Naive thymus-derived CD4-positive, alpha-beta T cell (primary cell): ENCODE results near the gene SNRK. TPM values are rescaled to one million over a fixed set of nuclear protein-coding genes. Genes with fewer than 3 reads are reported as not detected.

Source experiments
- ATAC-seq: fragments of 150-1000 bp; cut with Tn5 transposase; 2 replicates; pipeline ENCODE4 v1.10.0; 2021; ENCODE audit warnings: mild to moderate bottlenecking, moderate library complexity
- CTCF ChIA-PET: fragments of 350-600 bp; sonication (Branson Sonifier 250); formaldehyde crosslinking; loops from one replicate; lab custom pipeline; 2021; ENCODE audit warnings: antibody characterized with exemption; lab: Charles Lee
- POLR2A ChIA-PET: fragments of 350-600 bp; sonication (Branson Sonifier 250); formaldehyde crosslinking; loops from one replicate; lab custom pipeline; 2021; ENCODE audit warnings: antibody characterized with exemption, inconsistent platforms; lab: Charles Lee
- DNase-seq, 9 donors: peaks; one replicate each; pipeline versions ENCODE4 v3.0.0 to v3.0.0-alpha.2; 2020 to 2022; ENCODE audit warnings: mixed read lengths in 1 of 9
- H3K27ac ChIP-seq: one replicate; pipeline ENCODE4 v1.7.0; 2013; ENCODE audit warnings: mild to moderate bottlenecking, low read depth, low read length, moderate library complexity
- H3K27me3 ChIP-seq, 2 donors: one replicate each; pipeline ENCODE4 v1.7.0; 2013; ENCODE audit warnings: low read length in 2 of 2, mild to moderate bottlenecking in 2 of 2, moderate library complexity in 2 of 2; ENCODE audit not compliant: control insufficient read depth in 2 of 2, insufficient read depth in 2 of 2
- H3K36me3 ChIP-seq, 3 experiments: 1 replicate in 2 of 3; 2 replicates in 1 of 3; pipeline ENCODE4 v1.7.0; 2013; ENCODE audit warnings: low read length in 3 of 3, mild to moderate bottlenecking in 3 of 3, moderate library complexity in 1 of 3; ENCODE audit not compliant: insufficient read depth in 3 of 3, control insufficient read depth in 2 of 3
- H3K4me1 ChIP-seq, 2 donors: one replicate each; pipeline ENCODE4 v1.7.0; 2013; ENCODE audit warnings: low read length in 2 of 2, mild to moderate bottlenecking in 2 of 2, moderate library complexity in 1 of 2; ENCODE audit not compliant: control insufficient read depth in 2 of 2, insufficient read depth in 2 of 2
- H3K4me3 ChIP-seq: 2 replicates; pipeline ENCODE4 v1.7.0; 2013; ENCODE audit warnings: mild to moderate bottlenecking, low read length
- H3K9me3 ChIP-seq, 3 experiments: 1 replicate in 2 of 3; 2 replicates in 1 of 3; pipeline ENCODE4 v1.7.0; 2013; ENCODE audit warnings: low read length in 3 of 3; ENCODE audit not compliant: control insufficient read depth in 2 of 3
- H3K27ac Mint-ChIP-seq, 9 donors: one replicate each; pipeline ENCODE4 v1.8.0; 2020 to 2022; ENCODE audit warnings: mixed read lengths in 9 of 9, mild to moderate bottlenecking in 8 of 9, moderate library complexity in 5 of 9, inconsistent platforms in 2 of 9
- H3K27me3 Mint-ChIP-seq, 5 donors: one replicate each; pipeline ENCODE4 v1.8.0; 2021 to 2022; ENCODE audit warnings: mixed read lengths in 5 of 5, mild to moderate bottlenecking in 1 of 5
- H3K36me3 Mint-ChIP-seq, 5 donors: one replicate each; pipeline ENCODE4 v1.8.0; 2020 to 2022; ENCODE audit warnings: mixed read lengths in 5 of 5, mild to moderate bottlenecking in 3 of 5, inconsistent platforms in 1 of 5
- H3K4me1 Mint-ChIP-seq, 7 donors: one replicate each; pipeline ENCODE4 v1.8.0; 2020 to 2022; ENCODE audit warnings: mixed read lengths in 7 of 7, mild to moderate bottlenecking in 3 of 7, inconsistent platforms in 1 of 7
- H3K4me3 Mint-ChIP-seq, 10 donors: one replicate each; pipeline ENCODE4 v1.8.0; 2020 to 2022; ENCODE audit warnings: mild to moderate bottlenecking in 10 of 10, mixed read lengths in 10 of 10, moderate library complexity in 6 of 10, inconsistent platforms in 2 of 10
- H3K9me3 Mint-ChIP-seq, 11 donors: one replicate each; pipeline ENCODE4 v1.8.0; 2020 to 2022; ENCODE audit warnings: mixed read lengths in 11 of 11, mild to moderate bottlenecking in 4 of 11, inconsistent platforms in 1 of 11, moderate library complexity in 1 of 11
- intact Hi-C, 2 donors: fragments of 100-400 bp; cut with micrococcal nuclease; formaldehyde crosslinking; loops; one replicate each; pipeline ENCODE4 v1.15.1; 2023
- polyA plus RNA-seq, 2 donors: library from polyadenylated mRNA; unstranded; fragments of 300-500 nt; fragmentation: Illumina TruSeq; gene quantifications; one replicate each; pipeline ENCODE4 v1.2.3, GENCODE V29; 2021
- total RNA-seq, 6 experiments: library from RNA in 5 of 6; stranded (reverse) in 5 of 6; gene quantifications; 1 replicate in 5 of 6; 2 replicates in 1 of 6; pipeline ENCODE4 v1.2.3 and lab custom pipeline; 2021 to 2026

The SNRK gene
- total and polyA plus RNA-seq, 7 experiments from 2014 or later, result 63.4 to 176 (median 115) TPM

DNA sequence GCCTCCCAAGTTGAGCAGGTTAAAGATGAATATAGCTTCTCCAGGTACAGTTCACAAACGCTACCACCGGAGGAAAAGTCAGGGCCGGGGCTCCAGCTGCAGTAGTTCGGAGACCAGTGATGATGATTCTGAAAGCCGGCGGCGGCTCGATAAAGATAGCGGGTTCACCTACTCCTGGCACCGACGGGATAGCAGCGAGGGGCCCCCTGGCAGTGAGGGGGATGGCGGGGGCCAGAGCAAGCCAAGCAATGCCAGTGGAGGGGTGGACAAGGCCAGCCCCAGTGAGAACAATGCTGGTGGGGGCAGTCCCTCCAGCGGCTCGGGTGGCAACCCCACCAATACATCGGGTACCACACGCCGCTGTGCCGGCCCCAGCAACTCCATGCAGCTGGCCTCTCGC is 61.4 kb downstream of the SNRK start:
- Histone ChIP-seq H3K27ac (no peak overlapping the region), H3K4me1 (peaks cover 63 to 68% of the 10 kb centered on the region in 2 donors), H3K36me3 (peaks cover 10 to 69% (median 31%) of the 10 kb centered on the region in 3 experiments), H3K27me3 (no peaks in the 10 kb centered on the region), H3K9me3 (peaks cover 0 to 18% (median 0%) of the 10 kb centered on the region in 3 experiments), H3K4me3 (no peak overlapping the region)
- peaks cover 8 to 34% (median 19%) of the 10 kb centered on the region in 11 donors for H3K9me3 Mint-ChIP-seq
- ChIA-PET CTCF (interaction anchor here (1.4 to 3.2 kb wide), 2 partner anchors 27 to 186 kb away, joined by 3 to 12 read pairs; no protein-coding TSS in a partner anchor), POLR2A (interaction anchor here (0.6 to 3.5 kb wide), 9 partner anchors 13 to 185 kb away, joined by 3 to 14 read pairs (median 5); partner anchors contain the start of gene SNRK)
- ATAC-seq (no peak), DNase-seq (peak in 1 of 9 donors; percentile 5)
- peak overlapping the region in 8 of 10 donors; percentile 66 to 80 (median 73) for H3K4me3 Mint-ChIP-seq
- H3K27me3 Mint-ChIP-seq, result no peaks in the 10 kb centered on the region
- intact Hi-C loops, result loop anchor here (1.0 to 5.0 kb wide), 8 partner anchors 17 to 185 kb away; partner anchors contain the start of gene SNRK (in 1 of the 2)
- H3K4me1 Mint-ChIP-seq, result peaks cover 35 to 84% (median 65%) of the 10 kb centered on the region in 7 donors
- H3K36me3 Mint-ChIP-seq, result peaks cover 21 to 95% (median 87%) of the 10 kb centered on the region in 5 donors
- H3K27ac Mint-ChIP-seq, result peak overlapping the region; percentile 88 to 98 (median 92)

DNA sequence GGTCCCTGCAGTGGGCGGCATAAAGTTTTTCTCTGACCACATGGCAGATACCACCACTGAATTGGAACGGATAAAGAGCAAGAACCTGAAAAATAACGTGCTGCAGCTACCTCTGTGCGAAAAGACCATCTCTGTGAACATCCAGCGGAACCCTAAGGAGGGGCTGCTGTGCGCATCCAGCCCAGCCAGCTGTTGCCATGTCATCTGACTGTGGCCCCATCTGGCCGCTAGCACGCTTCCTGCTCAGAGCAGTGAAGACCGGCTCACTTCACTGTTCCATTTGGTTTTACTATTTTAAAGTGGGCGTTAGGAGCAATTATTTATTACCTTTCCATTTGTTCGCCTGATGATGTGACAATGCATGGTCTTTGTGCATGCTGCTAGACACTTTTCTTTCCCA is 62.0 kb downstream of the SNRK start:
- Mint-ChIP-seq H3K9me3 (peaks cover 9 to 40% (median 22%) of the 10 kb centered on the region in 11 donors), H3K27ac (peak overlapping the region; percentile 77 to 96 (median 88)), H3K36me3 (peaks cover 22 to 94% (median 86%) of the 10 kb centered on the region in 5 donors), H3K27me3 (no peaks in the 10 kb centered on the region), H3K4me1 (peaks cover 35 to 78% (median 59%) of the 10 kb centered on the region in 7 donors), H3K4me3 (peak overlapping the region in 8 of 10 donors; percentile 19 to 73 (median 60))
- ATAC-seq (no peak), DNase-seq (no peak)
- POLR2A ChIA-PET, result interaction anchor here (0.6 to 3.5 kb wide), 6 partner anchors 41 to 179 kb away, joined by 3 to 14 read pairs (median 6); partner anchors contain the start of gene SNRK
- no peaks in the 10 kb centered on the region for H3K27me3 ChIP-seq
- CTCF ChIA-PET, result no interaction called here
- peaks cover 10 to 69% (median 30%) of the 10 kb centered on the region in 3 experiments for H3K36me3 ChIP-seq
- peaks cover 0 to 23% (median 0%) of the 10 kb centered on the region in 3 experiments for H3K9me3 ChIP-seq
- intact Hi-C loops, result loop anchor here in 1 of 2 donors (5.0 kb wide), 1 partner anchor 166 kb away; no protein-coding TSS in a partner anchor
- no peak overlapping the region for H3K4me3 ChIP-seq
- peaks cover 58 to 63% of the 10 kb centered on the region in 2 donors for H3K4me1 ChIP-seq
- H3K27ac ChIP-seq, result no peak overlapping the region

DNA sequence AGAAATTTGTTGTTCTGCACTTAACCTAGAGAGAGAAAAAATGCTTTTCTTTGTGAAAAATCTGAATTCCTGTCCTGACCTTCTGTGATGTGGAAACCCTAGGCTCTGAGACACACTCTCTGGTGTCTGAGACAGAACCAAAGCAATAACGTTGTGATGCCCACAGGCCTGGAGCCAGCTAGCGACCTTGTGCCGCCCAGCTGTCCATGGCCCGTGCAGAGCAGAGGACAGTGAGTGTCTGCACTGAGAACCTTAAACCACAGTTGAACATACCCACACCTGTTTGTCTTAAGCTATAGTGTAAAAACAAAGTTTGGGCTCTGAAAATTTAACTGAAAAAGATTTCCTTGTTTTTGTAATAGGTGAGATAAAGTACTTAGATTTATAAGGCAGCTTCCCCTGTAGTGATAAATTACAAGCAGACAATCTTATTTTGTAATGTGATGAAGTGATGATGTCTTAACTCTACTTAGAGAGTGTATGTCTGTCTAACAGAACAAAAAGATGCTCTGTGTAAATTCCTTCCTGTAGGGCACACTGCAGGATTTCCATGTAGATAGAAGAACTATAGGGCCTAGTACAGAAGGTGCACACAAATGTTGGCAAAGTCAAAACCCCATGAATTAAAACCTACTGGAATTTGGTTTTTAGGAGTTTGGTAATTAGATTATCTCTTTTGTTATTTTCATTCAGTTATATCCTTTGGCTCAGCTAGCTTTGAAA is 62.7 kb downstream of the SNRK start:
- H3K27ac Mint-ChIP-seq, result peak overlapping the region; percentile 77 to 96 (median 88)
- Histone ChIP-seq H3K9me3 (peaks cover 0 to 29% (median 5%) of the 10 kb centered on the region in 3 experiments), H3K4me3 (no peak overlapping the region), H3K36me3 (peaks cover 10 to 64% (median 23%) of the 10 kb centered on the region in 3 experiments), H3K27ac (no peak overlapping the region), H3K27me3 (no peaks in the 10 kb centered on the region), H3K4me1 (peaks cover 51 to 56% of the 10 kb centered on the region in 2 donors)
- H3K27me3 Mint-ChIP-seq, result no peaks in the 10 kb centered on the region
- ChIA-PET POLR2A (interaction anchor here (0.9 to 3.5 kb wide), 4 partner anchors 40 to 134 kb away, joined by 3 to 14 read pairs (median 6); no protein-coding TSS in a partner anchor), CTCF (no interaction called here)
- intact Hi-C loops, result loop anchor here in 1 of 2 donors (5.0 kb wide), 1 partner anchor 167 kb away; no protein-coding TSS in a partner anchor
- DNase-seq (no peak), ATAC-seq (no peak)
- H3K9me3 Mint-ChIP-seq, result peaks cover 12 to 46% (median 26%) of the 10 kb centered on the region in 11 donors
- peaks cover 28 to 94% (median 86%) of the 10 kb centered on the region in 5 donors for H3K36me3 Mint-ChIP-seq
- peak overlapping the region in 9 of 10 donors; percentile 34 to 73 (median 59) for H3K4me3 Mint-ChIP-seq
- H3K4me1 Mint-ChIP-seq, result peaks cover 30 to 71% (median 53%) of the 10 kb centered on the region in 7 donors

DNA sequence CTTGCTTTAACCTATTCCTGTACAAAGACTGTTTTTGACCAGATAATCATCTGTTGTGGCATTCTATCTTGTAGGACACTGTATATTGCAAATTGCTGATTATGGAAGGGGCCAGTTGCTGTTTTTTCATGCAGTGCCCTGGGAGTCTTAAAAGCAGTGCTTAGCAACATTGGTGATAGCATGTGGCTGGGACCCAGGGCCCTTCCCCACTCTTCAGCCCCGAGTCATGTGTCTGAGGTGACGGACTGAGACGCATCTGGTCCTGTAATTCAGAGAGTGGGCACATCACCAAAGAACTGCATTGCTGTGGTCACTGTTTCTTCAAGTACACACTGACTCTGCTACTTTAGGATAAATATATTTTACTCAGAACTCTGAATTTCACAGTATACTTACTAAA is 63.4 kb downstream of the SNRK start:
- intact Hi-C loops, result loop anchor here in 1 of 2 donors (5.0 kb wide), 1 partner anchor 167 kb away; no protein-coding TSS in a partner anchor
- Histone ChIP-seq H3K9me3 (peaks cover 0 to 36% (median 9%) of the 10 kb centered on the region in 3 experiments), H3K36me3 (peaks cover 10 to 58% (median 22%) of the 10 kb centered on the region in 3 experiments), H3K27me3 (no peaks in the 10 kb centered on the region), H3K27ac (no peak overlapping the region), H3K4me3 (no peak overlapping the region), H3K4me1 (peaks cover 47 to 49% of the 10 kb centered on the region in 2 donors)
- no peaks in the 10 kb centered on the region for H3K27me3 Mint-ChIP-seq
- peak overlapping the region in 6 of 9 donors; percentile 41 to 95 (median 87) for H3K27ac Mint-ChIP-seq
- DNase-seq (no peak), ATAC-seq (no peak)
- H3K4me3 Mint-ChIP-seq, result no peak overlapping the region
- ChIA-PET POLR2A (interaction anchor here (1.5 kb wide), 1 partner anchor 51 kb away, joined by 3 read pairs; no protein-coding TSS in a partner anchor), CTCF (interaction anchor here (0.6 kb wide), 1 partner anchor 41 kb away, joined by 3 read pairs; no protein-coding TSS in a partner anchor)
- peaks cover 29 to 64% (median 49%) of the 10 kb centered on the region in 7 donors for H3K4me1 Mint-ChIP-seq
- peaks cover 36 to 94% (median 86%) of the 10 kb centered on the region in 5 donors for H3K36me3 Mint-ChIP-seq
- H3K9me3 Mint-ChIP-seq, result peaks cover 17 to 53% (median 33%) of the 10 kb centered on the region in 11 donors

DNA sequence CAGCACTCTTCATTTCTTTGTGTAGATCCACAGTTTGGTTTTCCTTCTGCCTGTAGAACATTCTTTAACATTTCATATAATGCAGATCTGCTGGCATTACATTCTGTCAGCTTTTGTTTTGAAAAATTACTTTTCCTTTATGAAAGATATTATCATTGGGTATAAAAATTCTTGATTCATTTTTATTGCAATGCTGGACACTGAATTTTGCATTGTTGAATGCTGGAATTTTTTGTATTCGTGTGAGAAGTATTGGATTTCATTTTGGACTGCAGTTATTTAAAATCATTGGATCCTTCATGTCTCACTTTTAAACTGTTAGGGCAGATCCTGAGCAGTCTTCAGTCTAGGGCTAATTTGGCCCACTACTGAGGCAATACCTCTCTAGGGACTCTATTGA is 67.1 kb downstream of the SNRK start:
- Histone ChIP-seq H3K27me3 (no peaks in the 10 kb centered on the region), H3K9me3 (peaks cover 4 to 50% (median 14%) of the 10 kb centered on the region in 3 experiments), H3K27ac (no peak overlapping the region), H3K36me3 (peaks cover 2 to 28% (median 6%) of the 10 kb centered on the region in 3 experiments), H3K4me1 (peaks cover 13% of the 10 kb centered on the region in 2 donors), H3K4me3 (no peak overlapping the region)
- H3K4me1 Mint-ChIP-seq, result peaks cover 4 to 28% (median 20%) of the 10 kb centered on the region in 7 donors
- ChIA-PET POLR2A (interaction anchor here (0.9 to 1.6 kb wide), 4 partner anchors 14 to 61 kb away, joined by 3 read pairs; no protein-coding TSS in a partner anchor), CTCF (interaction anchor here (1.0 kb wide), 1 partner anchor 53 kb away, joined by 3 read pairs; no protein-coding TSS in a partner anchor)
- H3K36me3 Mint-ChIP-seq, result peaks cover 41 to 84% (median 75%) of the 10 kb centered on the region in 5 donors
- H3K4me3 Mint-ChIP-seq, result no peak overlapping the region
- peaks cover 30 to 81% (median 52%) of the 10 kb centered on the region in 11 donors for H3K9me3 Mint-ChIP-seq
- H3K27me3 Mint-ChIP-seq, result no peaks in the 10 kb centered on the region
- DNase-seq (no peak), ATAC-seq (no peak)
- intact Hi-C loops, result no loop called here
- no peak overlapping the region for H3K27ac Mint-ChIP-seq
